T-helper 1 cell treated with Interleukin-12 subunit alpha and Interleukin-12 subunit beta and Interleukin-4 antibody, amounts not matched to agents 30 μg/mL and 1 μg/mL, for 36 hours (primary cell): ENCODE results near the gene UTF1.

Source experiments
- H3K27ac Mint-ChIP-seq: one replicate; pipeline ENCODE4 v1.8.0; 2021; ENCODE audit warnings: mild to moderate bottlenecking, mixed read lengths
- H3K27me3 Mint-ChIP-seq: one replicate; pipeline ENCODE4 v1.8.0; 2021; ENCODE audit warnings: low read depth, mixed read lengths
- H3K36me3 Mint-ChIP-seq: one replicate; pipeline ENCODE4 v1.8.0; 2021; ENCODE audit warnings: low read depth, mixed read lengths
- H3K4me1 Mint-ChIP-seq: one replicate; pipeline ENCODE4 v1.8.0; 2021; ENCODE audit warnings: low read depth, mixed read lengths
- H3K4me3 Mint-ChIP-seq: one replicate; pipeline ENCODE4 v1.8.0; 2021; ENCODE audit warnings: mild to moderate bottlenecking, moderate library complexity, mixed read lengths
- H3K9me3 Mint-ChIP-seq: one replicate; pipeline ENCODE4 v1.8.0; 2021; ENCODE audit warnings: mixed read lengths

Gene UTF1

DNA sequence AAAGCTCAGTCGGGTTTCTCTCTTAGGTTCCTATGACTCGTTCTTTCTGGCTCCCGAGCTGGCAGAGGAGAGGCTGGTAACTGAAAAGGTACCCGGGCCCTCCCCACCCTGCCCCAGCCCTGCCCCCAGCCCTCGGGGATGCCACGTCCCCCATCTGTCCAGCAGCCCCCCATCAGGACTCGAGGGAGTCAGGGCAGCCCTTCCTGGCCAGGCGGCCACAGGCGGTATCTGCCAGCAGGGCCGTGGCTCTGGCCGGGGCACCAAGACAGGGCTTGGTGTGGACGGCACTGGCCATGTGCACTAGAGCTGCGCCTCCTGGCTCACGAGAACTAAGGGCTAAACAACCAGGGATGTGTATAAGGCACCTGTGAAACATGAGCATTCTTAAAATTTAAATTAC is 40.3 kb upstream of the UTF1 start:
- Mint-ChIP-seq H3K27me3 (no peaks in the 10 kb centered on the region), H3K4me3 (no peak overlapping the region), H3K36me3 (no peaks in the 10 kb centered on the region), H3K4me1 (no peaks in the 10 kb centered on the region), H3K27ac (no peak overlapping the region), H3K9me3 (no peaks in the 10 kb centered on the region)

DNA sequence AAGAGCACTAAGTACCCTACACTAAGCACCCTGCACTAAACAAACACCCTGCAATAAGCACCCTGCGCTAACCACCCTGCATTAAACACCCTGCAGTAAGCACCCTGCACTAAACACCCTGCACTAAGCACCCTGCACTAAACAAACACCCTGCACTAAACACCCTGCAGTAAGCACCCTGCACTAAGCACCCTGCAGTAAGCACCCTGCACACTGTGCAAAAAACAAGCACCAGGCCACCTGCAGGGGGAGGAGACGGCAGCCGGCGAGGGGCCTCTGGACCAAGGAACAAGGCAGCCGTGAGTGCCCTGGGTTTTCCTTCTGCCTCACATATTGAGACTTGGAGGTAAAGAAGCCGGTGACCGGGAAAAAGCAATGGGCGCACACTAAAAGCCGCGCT is 39.8 kb upstream of the UTF1 start:
- Mint-ChIP-seq H3K36me3 (no peaks in the 10 kb centered on the region), H3K27ac (no peak overlapping the region), H3K4me3 (no peak overlapping the region), H3K27me3 (no peaks in the 10 kb centered on the region), H3K9me3 (no peaks in the 10 kb centered on the region), H3K4me1 (no peaks in the 10 kb centered on the region)

- Mint-ChIP-seq H3K27ac (no peak overlapping the region), H3K4me1 (no peaks in the 10 kb centered on the region), H3K27me3 (no peaks in the 10 kb centered on the region), H3K36me3 (no peaks in the 10 kb centered on the region), H3K9me3 (no peaks in the 10 kb centered on the region), H3K4me3 (no peak overlapping the region)
Observed at GRCh38 chr10:133191651-133192050, 38.4 kb upstream of the UTF1 start.

- H3K4me1 Mint-ChIP-seq: no peaks in the 10 kb centered on the region
- no peaks in the 10 kb centered on the region for H3K36me3 Mint-ChIP-seq
- H3K4me3 Mint-ChIP-seq: no peak overlapping the region
- H3K27ac Mint-ChIP-seq: no peak overlapping the region
- H3K27me3 Mint-ChIP-seq: no peaks in the 10 kb centered on the region
- H3K9me3 Mint-ChIP-seq: no peaks in the 10 kb centered on the region
Observed at GRCh38 chr10:133194151-133194550, 35.9 kb upstream of the UTF1 start.

GRCh38 chr10:133195096-133195495 is 34.9 kb upstream of the UTF1 start:
- no peaks in the 10 kb centered on the region for H3K27me3 Mint-ChIP-seq
- no peaks in the 10 kb centered on the region for H3K9me3 Mint-ChIP-seq
- H3K4me1 Mint-ChIP-seq: no peaks in the 10 kb centered on the region
- H3K36me3 Mint-ChIP-seq: no peaks in the 10 kb centered on the region
- no peak overlapping the region for H3K27ac Mint-ChIP-seq
- H3K4me3 Mint-ChIP-seq: no peak overlapping the region

DNA sequence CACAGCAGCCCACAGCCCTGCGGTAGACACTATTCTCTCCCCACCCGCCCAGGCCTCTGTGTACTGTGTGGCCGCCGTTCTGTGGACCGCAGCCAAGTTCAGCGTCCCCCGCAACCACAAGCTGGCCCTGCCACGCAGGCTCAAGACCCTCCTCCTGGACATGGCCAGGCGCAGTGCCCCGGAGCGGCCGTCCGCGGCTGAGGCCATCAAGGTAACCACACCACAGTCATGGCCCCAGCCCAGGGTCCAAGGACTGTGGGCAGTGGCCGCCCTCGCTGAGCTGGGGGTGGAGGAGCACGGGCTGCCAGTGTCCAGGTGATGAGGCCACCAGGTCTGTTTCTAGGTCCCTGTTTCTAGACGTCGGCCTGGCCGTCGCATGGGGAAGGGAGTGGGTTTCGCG is 34.4 kb upstream of the UTF1 start:
- H3K4me1 Mint-ChIP-seq: no peaks in the 10 kb centered on the region
- H3K36me3 Mint-ChIP-seq: no peaks in the 10 kb centered on the region
- H3K9me3 Mint-ChIP-seq: no peaks in the 10 kb centered on the region
- H3K4me3 Mint-ChIP-seq: no peak overlapping the region
- H3K27ac Mint-ChIP-seq: no peak overlapping the region
- no peaks in the 10 kb centered on the region for H3K27me3 Mint-ChIP-seq

DNA sequence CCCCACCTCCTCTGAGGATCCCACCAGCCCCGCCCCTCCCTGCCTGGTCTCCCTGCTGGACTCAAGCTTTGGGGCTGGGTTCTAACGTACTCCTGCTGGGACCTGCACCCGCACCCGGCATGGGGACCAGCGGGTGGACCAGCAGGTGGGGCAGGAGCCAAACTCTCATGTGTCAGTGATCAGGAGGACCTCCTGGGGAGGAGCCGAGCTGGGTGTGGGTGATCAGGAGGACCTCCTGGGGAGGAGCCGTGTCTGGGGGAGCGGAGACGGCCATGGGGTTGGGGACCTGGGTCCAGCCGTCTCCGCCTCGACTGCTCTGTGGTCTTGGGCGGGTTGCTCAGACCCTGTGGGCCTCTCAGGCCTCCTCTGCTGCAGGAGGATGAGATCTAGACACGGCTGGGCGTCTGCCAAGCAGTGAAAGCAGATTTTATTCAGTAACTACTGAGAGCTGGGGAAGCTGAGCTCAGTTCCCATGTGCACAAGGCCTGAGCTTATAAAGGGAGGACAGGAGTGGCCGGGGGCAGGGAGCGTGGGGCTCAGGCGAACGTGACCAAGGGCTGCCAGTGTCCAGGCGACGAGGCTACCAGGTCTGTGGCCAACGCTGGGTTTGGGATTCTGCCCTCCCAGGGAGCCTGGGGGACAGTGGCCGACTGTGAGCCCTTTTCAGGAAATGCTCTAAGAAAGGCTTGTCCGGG is 33.6 kb upstream of the UTF1 start:
- Mint-ChIP-seq H3K27me3 (no peaks in the 10 kb centered on the region), H3K4me1 (no peaks in the 10 kb centered on the region), H3K27ac (no peak overlapping the region)

GRCh38 chr10:133196936-133197758 is 32.9 kb upstream of the UTF1 start:
- Mint-ChIP-seq H3K9me3 (no peaks in the 10 kb centered on the region), H3K27me3 (no peaks in the 10 kb centered on the region), H3K36me3 (no peaks in the 10 kb centered on the region), H3K4me1 (no peaks in the 10 kb centered on the region), H3K27ac (no peak overlapping the region), H3K4me3 (no peak overlapping the region)

More for the DNA sequence above, 33.6 kb upstream of the UTF1 start:
- Mint-ChIP-seq H3K9me3 (no peaks in the 10 kb centered on the region), H3K36me3 (no peaks in the 10 kb centered on the region), H3K4me3 (no peak overlapping the region)

GRCh38 chr10:133197786-133198185 is 32.2 kb upstream of the UTF1 start:
- no peak overlapping the region for H3K4me3 Mint-ChIP-seq

GRCh38 chr10:133198206-133198605 is 31.8 kb upstream of the UTF1 start:
- Mint-ChIP-seq H3K36me3 (no peaks in the 10 kb centered on the region), H3K27ac (no peak overlapping the region), H3K27me3 (no peaks in the 10 kb centered on the region), H3K9me3 (no peaks in the 10 kb centered on the region), H3K4me3 (no peak overlapping the region), H3K4me1 (no peaks in the 10 kb centered on the region)

More at GRCh38 chr10:133197786-133198185, 32.2 kb upstream of the UTF1 start:
- Mint-ChIP-seq H3K4me1 (no peaks in the 10 kb centered on the region), H3K36me3 (no peaks in the 10 kb centered on the region), H3K27ac (no peak overlapping the region), H3K9me3 (no peaks in the 10 kb centered on the region), H3K27me3 (no peaks in the 10 kb centered on the region)

DNA sequence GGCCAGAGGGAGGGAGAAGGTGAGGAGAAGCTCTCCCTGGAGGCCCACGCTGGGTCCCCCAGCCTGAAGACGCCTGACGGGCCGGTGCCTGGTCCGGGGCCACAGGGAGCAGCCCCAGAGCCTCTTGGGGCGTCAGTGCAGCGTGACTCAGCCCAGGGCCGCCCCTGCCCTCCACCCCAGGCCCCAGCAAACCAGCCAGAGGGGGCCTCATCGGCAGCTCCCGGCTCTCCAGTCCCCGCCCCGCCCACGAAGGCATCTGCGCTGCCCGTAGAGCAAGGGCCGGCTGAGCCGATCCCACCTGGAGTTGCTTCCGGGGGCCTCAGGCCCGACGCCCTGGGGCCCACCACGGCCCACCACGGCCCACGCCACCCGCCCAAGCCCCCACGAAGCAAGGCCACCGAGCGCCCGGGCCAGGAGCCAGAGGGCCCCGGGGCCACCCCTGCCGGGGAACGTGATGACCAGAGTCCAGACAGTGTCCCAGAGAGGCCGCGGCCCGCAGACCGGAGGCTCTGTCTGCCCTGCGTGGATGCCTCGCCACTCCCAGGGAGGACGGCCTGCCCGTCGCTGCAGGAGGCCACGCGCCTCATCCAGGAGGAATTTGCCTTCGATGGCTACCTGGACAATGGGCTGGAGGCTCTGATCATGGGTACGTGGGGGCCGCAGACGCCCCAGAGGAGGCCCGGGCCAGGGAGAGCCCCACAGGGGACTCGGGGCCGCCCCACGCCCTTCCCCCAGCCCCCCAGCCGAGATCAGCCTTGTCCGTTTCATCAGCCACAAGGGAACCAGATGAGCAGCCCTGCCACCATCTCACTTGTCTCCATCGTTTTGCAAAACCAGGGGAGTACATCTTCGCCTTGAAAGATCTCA is 31.2 kb upstream of the UTF1 start:
- Mint-ChIP-seq H3K9me3 (no peaks in the 10 kb centered on the region), H3K4me3 (no peak overlapping the region), H3K4me1 (no peaks in the 10 kb centered on the region), H3K36me3 (no peaks in the 10 kb centered on the region), H3K27me3 (no peaks in the 10 kb centered on the region), H3K27ac (no peak overlapping the region)

DNA sequence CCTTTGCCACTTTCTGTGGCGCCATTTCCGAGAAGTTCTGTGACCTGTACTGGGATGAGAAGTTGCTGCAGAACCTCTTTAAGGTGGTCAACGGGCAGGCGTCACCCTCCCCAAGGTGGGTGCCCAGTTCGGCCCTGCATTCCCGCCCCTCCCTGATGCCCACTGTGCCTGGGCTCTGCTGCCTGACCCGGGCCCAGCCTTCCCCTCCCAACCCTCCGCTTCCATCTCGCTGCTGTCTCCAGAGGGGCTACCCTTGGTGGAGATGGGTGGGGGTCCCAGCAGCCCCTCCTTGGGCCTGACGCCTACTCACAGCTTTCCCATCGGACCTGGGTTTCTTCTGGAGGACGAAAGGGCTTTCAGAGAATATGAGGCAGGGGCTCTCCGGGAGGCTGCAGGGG is 30.5 kb upstream of the UTF1 start:
- H3K27ac Mint-ChIP-seq: no peak overlapping the region

DNA sequence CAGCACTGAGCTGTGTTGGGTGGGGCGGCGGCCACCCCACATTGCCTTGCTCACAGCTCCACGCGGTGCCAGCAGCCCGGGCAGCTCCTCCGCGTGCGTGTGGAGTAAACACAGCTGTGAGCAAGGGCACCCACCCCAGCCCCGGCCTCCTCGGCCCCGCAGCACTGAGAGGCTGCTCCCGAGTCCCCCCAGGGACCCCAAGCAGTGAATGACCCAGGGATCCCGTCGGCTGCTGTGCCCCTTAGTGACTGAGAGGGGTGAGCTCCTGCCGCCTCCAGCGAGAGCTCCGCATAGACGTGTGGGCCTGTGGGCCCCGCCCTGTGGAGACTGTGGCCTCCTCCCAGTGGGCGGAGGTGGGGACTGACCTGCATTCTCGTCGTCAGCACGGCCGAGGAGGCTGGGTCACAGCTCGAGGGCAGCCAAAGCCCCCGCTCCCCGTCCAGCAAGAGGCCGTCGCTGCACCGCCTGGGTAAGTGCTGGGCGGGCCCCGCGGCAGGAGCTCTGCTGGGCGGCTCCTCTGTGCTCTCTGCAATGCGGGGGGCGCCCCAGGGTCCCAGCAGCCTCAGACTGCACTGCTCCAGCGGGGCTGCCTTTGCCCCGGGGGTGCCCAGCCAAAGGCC is 29.9 kb upstream of the UTF1 start:
- Mint-ChIP-seq H3K36me3 (no peaks in the 10 kb centered on the region), H3K4me1 (no peaks in the 10 kb centered on the region), H3K27ac (no peak overlapping the region)

More for the DNA sequence above, 30.5 kb upstream of the UTF1 start:
- Mint-ChIP-seq H3K9me3 (no peaks in the 10 kb centered on the region), H3K36me3 (no peaks in the 10 kb centered on the region), H3K4me1 (no peaks in the 10 kb centered on the region), H3K4me3 (no peak overlapping the region), H3K27me3 (no peaks in the 10 kb centered on the region)

GRCh38 chr10:133200621-133201031 is 29.4 kb upstream of the UTF1 start:
- H3K36me3 Mint-ChIP-seq: no peaks in the 10 kb centered on the region
- H3K27ac Mint-ChIP-seq: no peak overlapping the region
- H3K9me3 Mint-ChIP-seq: no peaks in the 10 kb centered on the region
- no peak overlapping the region for H3K4me3 Mint-ChIP-seq
- H3K27me3 Mint-ChIP-seq: no peaks in the 10 kb centered on the region
- no peaks in the 10 kb centered on the region for H3K4me1 Mint-ChIP-seq

More for the DNA sequence above, 29.9 kb upstream of the UTF1 start:
- Mint-ChIP-seq H3K9me3 (no peaks in the 10 kb centered on the region), H3K27me3 (no peaks in the 10 kb centered on the region), H3K4me3 (no peak overlapping the region)
